ENCODE data around the gene CPNE1. TPM values are rescaled to one million over a fixed set of nuclear protein-coding genes. Genes with fewer than 3 reads are reported as not detected.
A peak's percentile ranks its signal among the peaks of the same experiment; 100 is the strongest.

Gene CPNE1
- total RNA-seq, 1 donor from 2014 or later, result 233 TPM

GRCh38 chr20:35617397-35618262 lies 47.1 kb downstream of the CPNE1 start:
- Mint-ChIP-seq H3K27ac (ENCODE audit: unreplicated experiment) (peak overlapping the region; percentile 88), H3K4me1 (ENCODE audit: unreplicated experiment) (peaks cover 12% of the 10 kb centered on the region)
- no peak for TF ChIP-seq CTCF (IDR thresholded peaks at IDR 0.05; ENCODE audit: unreplicated experiment)

GRCh38 chr20:35616465-35617396 lies 48.0 kb downstream of the CPNE1 start:
- peak; percentile 74 for DNase-seq (ENCODE audit: low spot score)
- peaks cover 12% of the 10 kb centered on the region for H3K27me3 Mint-ChIP-seq (ENCODE audit: unreplicated experiment)
- peak overlapping the region; percentile 89 for H3K4me3 Mint-ChIP-seq (ENCODE audit: unreplicated experiment)
- H3K9me3 Mint-ChIP-seq (ENCODE audit: unreplicated experiment), result no peaks in the 10 kb centered on the region
- peak overlapping the region; percentile 83 for H3K27ac Mint-ChIP-seq (ENCODE audit: unreplicated experiment)
- peaks cover 12% of the 10 kb centered on the region for H3K4me1 Mint-ChIP-seq (ENCODE audit: unreplicated experiment)
- no peak for TF ChIP-seq CTCF (IDR thresholded peaks at IDR 0.05; ENCODE audit: unreplicated experiment)
- H3K36me3 Mint-ChIP-seq (ENCODE audit: low read depth, unreplicated experiment), result peaks cover 4% of the 10 kb centered on the region

More at GRCh38 chr20:35617397-35618262, 47.1 kb downstream of the CPNE1 start:
- H3K9me3 Mint-ChIP-seq (ENCODE audit: unreplicated experiment), result no peaks in the 10 kb centered on the region
- peak overlapping the region; percentile 89 for H3K4me3 Mint-ChIP-seq (ENCODE audit: unreplicated experiment)
- H3K36me3 Mint-ChIP-seq (ENCODE audit: low read depth, unreplicated experiment), result peaks cover 4% of the 10 kb centered on the region
- peak; percentile 48 for DNase-seq (ENCODE audit: low spot score)
- H3K27me3 Mint-ChIP-seq (ENCODE audit: unreplicated experiment), result peaks cover 12% of the 10 kb centered on the region

GRCh38 chr20:35615667-35616464 lies 48.8 kb downstream of the CPNE1 start, which contains the start of gene SPAG4:
TSS of gene SPAG4 (plus strand) at chr20:35615829. CDS start at chr20:35616004, 175 bp downstream.
- peaks cover 4% of the 10 kb centered on the region for H3K36me3 Mint-ChIP-seq (ENCODE audit: low read depth, unreplicated experiment)
- H3K27me3 Mint-ChIP-seq (ENCODE audit: unreplicated experiment), result peaks cover 9% of the 10 kb centered on the region
- H3K27ac Mint-ChIP-seq (ENCODE audit: unreplicated experiment), result peak within 1 kb of the TSS; percentile 90
- H3K9me3 Mint-ChIP-seq (ENCODE audit: unreplicated experiment), result no peaks in the 10 kb centered on the region
- DNase-seq (ENCODE audit: low spot score), result peak; percentile 100
- H3K4me3 Mint-ChIP-seq (ENCODE audit: unreplicated experiment), result peak within 1 kb of the TSS; percentile 89
- TF ChIP-seq CTCF (IDR thresholded peaks at IDR 0.05; ENCODE audit: unreplicated experiment), result no peak
- peaks cover 12% of the 10 kb centered on the region for H3K4me1 Mint-ChIP-seq (ENCODE audit: unreplicated experiment)

GRCh38 chr20:35611482-35611881 lies 53.2 kb downstream of the CPNE1 start:
- Mint-ChIP-seq H3K36me3 (ENCODE audit: low read depth, unreplicated experiment) (no peaks in the 10 kb centered on the region), H3K4me1 (ENCODE audit: unreplicated experiment) (peaks cover 4% of the 10 kb centered on the region), H3K4me3 (ENCODE audit: unreplicated experiment) (no peak overlapping the region), H3K27ac (ENCODE audit: unreplicated experiment) (no peak overlapping the region), H3K27me3 (ENCODE audit: unreplicated experiment) (peaks cover 4% of the 10 kb centered on the region), H3K9me3 (ENCODE audit: unreplicated experiment) (no peaks in the 10 kb centered on the region)
- no peak for TF ChIP-seq CTCF (IDR thresholded peaks at IDR 0.05; ENCODE audit: unreplicated experiment)
- no peak for DNase-seq (ENCODE audit: low spot score)
